MM.1S (cell line): Measurements from ENCODE around the gene LYPD3.
A peak's percentile ranks its signal among the peaks of the same experiment; 100 is the strongest.
"Not testable (repeated sequence)": the region's sequence is repeated elsewhere in the genome, so short reads cannot be mapped to it uniquely, and the experiment has no call there.

Experiments used
- DNase-seq: peaks from one replicate; pipeline ENCODE4 v3.0.0-alpha.2; 2015
- H2AFZ ChIP-seq: fragments of 300-600 bp; sonication (generic); 2 replicates; pipeline ENCODE4 v1.6.0; 2016; ENCODE audit warnings: antibody characterized with exemption, low read length
- H3F3A ChIP-seq: fragments of 300-600 bp; sonication (generic); 2 replicates; pipeline ENCODE4 v1.6.1; 2016; ENCODE audit warnings: mild to moderate bottlenecking, antibody characterized with exemption, low read length, moderate library complexity, mixed read lengths; ENCODE audit not compliant: insufficient read depth
- H3K27ac ChIP-seq: fragments of 300-600 bp; sonication (generic); 2 replicates; pipeline ENCODE4 v1.5.1; 2016; ENCODE audit warnings: mild to moderate bottlenecking, low read length
- H3K27me3 ChIP-seq: fragments of 300-600 bp; sonication (generic); replicated peaks from 2 replicates; pipeline ENCODE4 v1.6.0; 2016; ENCODE audit warnings: low read length; ENCODE audit not compliant: insufficient read depth
- H3K36me3 ChIP-seq: fragments of 300-600 bp; sonication (generic); replicated peaks from 2 replicates; pipeline ENCODE4 v1.6.1; 2016; ENCODE audit warnings: mild to moderate bottlenecking, low read length, mixed read lengths; ENCODE audit not compliant: insufficient read depth
- H3K4me1 ChIP-seq: fragments of 300-600 bp; sonication (generic); 2 replicates; pipeline ENCODE4 v1.6.1; 2016; ENCODE audit warnings: low read length, mixed read lengths
- H3K4me2 ChIP-seq: fragments of 300-600 bp; sonication (generic); 2 replicates; pipeline ENCODE4 v1.6.0; 2016; ENCODE audit warnings: low read depth, low read length
- H3K4me3 ChIP-seq: fragments of 300-600 bp; sonication (generic); 2 replicates; pipeline ENCODE4 v1.5.1; 2016; ENCODE audit warnings: low read length, mixed read lengths
- H3K79me2 ChIP-seq: fragments of 300-600 bp; sonication (generic); 2 replicates; pipeline ENCODE4 v1.6.1; 2016; ENCODE audit warnings: mixed run types, low read length, mixed read lengths
- H3K9ac ChIP-seq: fragments of 300-600 bp; sonication (generic); 2 replicates; pipeline ENCODE4 v1.6.1; 2016; ENCODE audit warnings: low read length, mixed read lengths
- H3K9me2 ChIP-seq: fragments of 300-600 bp; sonication (generic); replicated peaks from 2 replicates; pipeline ENCODE4 v1.6.1; 2016; ENCODE audit warnings: mild to moderate bottlenecking, low read length, mixed read lengths; ENCODE audit not compliant: insufficient read depth
- H3K9me3 ChIP-seq: fragments of 300-600 bp; sonication (generic); replicated peaks from 2 replicates; pipeline ENCODE4 v1.6.1; 2016; ENCODE audit warnings: mild to moderate bottlenecking, low read length, mixed read lengths; ENCODE audit not compliant: insufficient read depth
- H4K20me1 ChIP-seq: fragments of 300-600 bp; sonication (generic); 2 replicates; pipeline ENCODE4 v1.6.1; 2016; ENCODE audit warnings: mild to moderate bottlenecking, low read length, moderate library complexity, mixed read lengths; ENCODE audit not compliant: insufficient read depth
- EZH2 ChIP-seq: fragments of 300-600 bp; sonication (generic); optimal IDR thresholded peaks from 2 replicates; pipeline ENCODE3; 2017; ENCODE audit warnings: low read depth, mild to moderate bottlenecking, antibody characterized with exemption, low read length, mixed read lengths
- EZH2phosphoT487 ChIP-seq: fragments of 300-600 bp; sonication (generic); IDR thresholded peaks from 2 replicates; pipeline ENCODE4 v1.6.1; 2018; ENCODE audit warnings: antibody characterized with exemption, low read length
- TF ChIP-seq, protein P1 (sequence below): fragments of 300-600 bp; sonication (generic); IDR thresholded peaks from 2 replicates; pipeline ENCODE4 v1.5.1; 2016; ENCODE audit warnings: antibody characterized with exemption, low read length, mixed read lengths

Gene LYPD3

DNA sequence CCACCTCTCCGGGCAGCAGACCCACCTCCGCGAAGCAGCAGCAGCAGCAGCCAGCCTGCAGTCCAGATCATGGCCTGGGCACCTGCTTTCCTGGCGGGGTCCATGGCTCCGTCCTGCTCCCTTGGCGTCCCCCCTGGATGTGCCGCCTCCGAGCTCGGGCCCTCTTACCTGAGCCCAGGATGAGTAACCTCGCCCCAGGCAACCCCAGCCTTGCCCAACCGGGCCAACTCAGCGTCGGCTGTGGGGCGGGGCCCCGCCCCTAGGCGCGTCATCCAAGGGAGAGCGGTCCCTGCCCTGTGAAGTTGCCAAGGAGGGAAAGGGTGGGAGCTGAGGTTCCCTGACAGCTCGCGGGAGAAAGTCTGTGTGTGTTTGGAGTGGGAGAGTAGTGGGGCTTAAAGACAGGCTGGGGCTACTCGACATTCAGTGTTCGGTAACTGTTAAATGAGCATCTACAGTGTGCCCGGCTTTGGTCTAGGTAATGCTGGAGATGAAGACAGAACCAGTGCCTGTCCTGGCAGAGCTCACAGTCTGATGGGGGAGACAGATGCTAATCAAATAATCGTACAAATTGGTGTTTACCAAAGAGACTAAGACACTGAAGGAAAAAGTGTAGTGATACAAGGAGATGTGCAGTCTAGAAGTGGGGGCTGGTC lies at the start of gene LYPD3:
TSS of gene LYPD3 (minus strand) at position 141 of the 653 bp plus-strand sequence. CDS start at position 104, 37 bp downstream.
- H3K4me2 ChIP-seq, result peak within 1 kb of the TSS; percentile 88
- TF ChIP-seq, protein P1, sequence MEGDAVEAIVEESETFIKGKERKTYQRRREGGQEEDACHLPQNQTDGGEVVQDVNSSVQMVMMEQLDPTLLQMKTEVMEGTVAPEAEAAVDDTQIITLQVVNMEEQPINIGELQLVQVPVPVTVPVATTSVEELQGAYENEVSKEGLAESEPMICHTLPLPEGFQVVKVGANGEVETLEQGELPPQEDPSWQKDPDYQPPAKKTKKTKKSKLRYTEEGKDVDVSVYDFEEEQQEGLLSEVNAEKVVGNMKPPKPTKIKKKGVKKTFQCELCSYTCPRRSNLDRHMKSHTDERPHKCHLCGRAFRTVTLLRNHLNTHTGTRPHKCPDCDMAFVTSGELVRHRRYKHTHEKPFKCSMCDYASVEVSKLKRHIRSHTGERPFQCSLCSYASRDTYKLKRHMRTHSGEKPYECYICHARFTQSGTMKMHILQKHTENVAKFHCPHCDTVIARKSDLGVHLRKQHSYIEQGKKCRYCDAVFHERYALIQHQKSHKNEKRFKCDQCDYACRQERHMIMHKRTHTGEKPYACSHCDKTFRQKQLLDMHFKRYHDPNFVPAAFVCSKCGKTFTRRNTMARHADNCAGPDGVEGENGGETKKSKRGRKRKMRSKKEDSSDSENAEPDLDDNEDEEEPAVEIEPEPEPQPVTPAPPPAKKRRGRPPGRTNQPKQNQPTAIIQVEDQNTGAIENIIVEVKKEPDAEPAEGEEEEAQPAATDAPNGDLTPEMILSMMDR, result no peak
- no peak for TF ChIP-seq EZH2phosphoT487
- no peak for TF ChIP-seq EZH2
- H2AFZ ChIP-seq, result peak within 1 kb of the TSS; percentile 91
- H3K9me2 ChIP-seq, result no peaks in the 10 kb centered on the region
- no peaks in the 10 kb centered on the region for H3K79me2 ChIP-seq
- no peak for DNase-seq
- peak within 1 kb of the TSS; percentile 87 for H3K4me3 ChIP-seq
- no peak within 1 kb of the TSS for H3K27ac ChIP-seq
- peaks cover 8% of the 10 kb centered on the region; the same call in 1 of the 2 replicates for H3K4me1 ChIP-seq
- peaks cover 21% of the 10 kb centered on the region for H3K27me3 ChIP-seq
- H3K36me3 ChIP-seq, result no peaks in the 10 kb centered on the region
- no peak within 1 kb of the TSS for H3K9ac ChIP-seq
- no peaks in the 10 kb centered on the region for H4K20me1 ChIP-seq
- no peaks in the 10 kb centered on the region for H3F3A ChIP-seq
- H3K9me3 ChIP-seq, result no peaks in the 10 kb centered on the region

DNA sequence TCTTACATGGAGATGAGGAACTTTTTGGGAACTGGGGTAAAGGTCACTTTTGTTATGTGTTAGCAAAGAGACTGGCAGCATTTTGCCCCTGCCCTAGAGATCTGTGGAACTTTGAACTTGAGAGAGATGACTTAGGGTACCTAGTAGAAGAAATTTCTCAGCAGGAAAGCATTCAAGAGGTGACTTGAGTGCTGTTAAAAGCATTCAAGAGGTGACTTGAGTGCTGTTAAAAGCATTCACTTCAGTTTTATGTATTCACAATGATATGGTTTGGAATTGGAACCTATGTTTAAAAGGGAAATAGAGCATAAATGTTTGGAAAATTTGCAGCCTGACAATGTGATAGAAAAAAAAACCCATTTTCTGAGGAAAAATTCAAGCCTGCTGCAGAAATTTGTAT lies 47.0 kb upstream of the LYPD3 start:
- H3F3A ChIP-seq, H3K9ac ChIP-seq, DNase-seq, H3K4me1 ChIP-seq, H3K27me3 ChIP-seq, H3K27ac ChIP-seq, H3K9me3 ChIP-seq, H3K79me2 ChIP-seq, H3K4me3 ChIP-seq, H3K36me3 ChIP-seq, H4K20me1 ChIP-seq, H3K4me2 ChIP-seq, H3K9me2 ChIP-seq, H2AFZ ChIP-seq: not testable (repeated sequence)

- no peaks in the 10 kb centered on the region for H3K36me3 ChIP-seq
- no peaks in the 10 kb centered on the region for H4K20me1 ChIP-seq
- TF ChIP-seq EZH2 (no peak), EZH2phosphoT487 (no peak)
- TF ChIP-seq, protein P1, result no peak
- H2AFZ ChIP-seq, result no peak overlapping the region
- no peaks in the 10 kb centered on the region for H3F3A ChIP-seq
- no peak overlapping the region for H3K9ac ChIP-seq
- no peaks in the 10 kb centered on the region for H3K9me2 ChIP-seq
- H3K27me3 ChIP-seq, result no peaks in the 10 kb centered on the region
- no peak overlapping the region for H3K4me2 ChIP-seq
- no peak overlapping the region for H3K27ac ChIP-seq
- no peak overlapping the region for H3K4me3 ChIP-seq
- no peaks in the 10 kb centered on the region for H3K4me1 ChIP-seq
- DNase-seq, result no peak
- H3K9me3 ChIP-seq, result no peaks in the 10 kb centered on the region
- no peaks in the 10 kb centered on the region for H3K79me2 ChIP-seq
Measured at GRCh38 chr19:43511324-43511723, 45.9 kb upstream of the LYPD3 start.

DNA sequence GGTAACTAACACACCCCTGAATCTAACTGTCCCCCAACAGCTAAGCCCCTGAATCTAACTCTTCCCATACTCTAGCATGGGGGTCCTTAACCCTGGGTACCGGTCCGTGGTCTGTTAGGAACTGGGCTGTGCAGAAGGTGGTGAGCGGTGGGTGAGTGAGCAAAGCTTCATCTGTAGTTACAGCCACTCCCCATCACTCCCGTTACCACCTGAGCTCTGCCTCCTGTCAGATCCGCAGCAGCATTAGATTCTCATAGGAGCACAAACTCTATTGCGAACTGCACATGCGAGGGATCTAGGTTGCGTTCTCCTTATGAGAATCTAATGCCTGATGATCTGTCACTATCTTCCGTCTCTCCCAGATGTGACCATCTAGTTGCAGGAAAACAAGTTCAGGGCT lies 45.3 kb upstream of the LYPD3 start:
- Histone ChIP-seq H2AFZ (no peak overlapping the region), H3K27ac (no peak overlapping the region), H3K4me3 (no peak overlapping the region), H3K36me3 (no peaks in the 10 kb centered on the region), H3K9me3 (no peaks in the 10 kb centered on the region), H3K4me2 (no peak overlapping the region), H3K27me3 (no peaks in the 10 kb centered on the region), H3K79me2 (no peaks in the 10 kb centered on the region), H3K4me1 (no peaks in the 10 kb centered on the region), H3K9ac (no peak overlapping the region), H4K20me1 (no peaks in the 10 kb centered on the region), H3K9me2 (no peaks in the 10 kb centered on the region), H3F3A (no peaks in the 10 kb centered on the region)
- no peak for DNase-seq
- no peak for TF ChIP-seq EZH2
- TF ChIP-seq, protein P1, result no peak
- no peak for TF ChIP-seq EZH2phosphoT487
